Neural crest cell (in vitro differentiated cells): ENCODE measurements around the gene TLR8. TPM values are rescaled to one million over a fixed set of nuclear protein-coding genes. Genes with fewer than 3 reads are reported as not detected.
A peak's percentile ranks its signal among the peaks of the same experiment; 100 is the strongest.

Source experiments
- DNase-seq: peaks from one replicate; pipeline ENCODE4 v3.0.0; 2021; ENCODE audit warnings: low read depth, mixed read lengths, low spot score
- H3K27ac Mint-ChIP-seq: one replicate; pipeline ENCODE4 v1.8.0; 2021; ENCODE audit warnings: mild to moderate bottlenecking, mixed read lengths; ENCODE audit not compliant: unreplicated experiment
- H3K27me3 Mint-ChIP-seq: 2 replicates; pipeline ENCODE4 v1.8.0; 2021; ENCODE audit warnings: low read depth, mild to moderate bottlenecking, mixed read lengths
- H3K36me3 Mint-ChIP-seq: 2 replicates; pipeline ENCODE4 v1.8.0; 2021; ENCODE audit warnings: low read depth, mild to moderate bottlenecking, mixed read lengths
- H3K4me1 Mint-ChIP-seq: 2 replicates; pipeline ENCODE4 v1.8.0; 2021; ENCODE audit warnings: mixed read lengths
- H3K4me3 Mint-ChIP-seq: one replicate; pipeline ENCODE4 v1.8.0; 2021; ENCODE audit warnings: mild to moderate bottlenecking, mixed read lengths
- H3K9me3 Mint-ChIP-seq: 2 replicates; pipeline ENCODE4 v1.8.0; 2021; ENCODE audit warnings: mixed read lengths
- CTCF ChIP-seq: fragments of 200-600 bp; sonication (generic); conservative IDR thresholded peaks from 2 replicates; pipeline ENCODE4 v1.5.0; 2021; ENCODE audit warnings: antibody characterized with exemption, mild to moderate bottlenecking
- total RNA-seq: library from RNA; stranded (reverse); gene quantifications from 2 replicates; pipeline ENCODE4 v1.2.1, GENCODE V29; 2021

TLR8 gene
- total RNA-seq, 1 donor from 2014 or later = not detected

GRCh38 chrX:12891915-12892506 lies 14.4 kb upstream of the TLR8 start:
- Mint-ChIP-seq H3K4me1 (peaks cover 4% of the 10 kb centered on the region), H3K36me3 (no peaks in the 10 kb centered on the region), H3K27me3 (no peaks in the 10 kb centered on the region), H3K4me3 (no peak overlapping the region), H3K27ac (no peak overlapping the region), H3K9me3 (peaks cover 11% of the 10 kb centered on the region)
- no peak for TF ChIP-seq CTCF
- no peak for DNase-seq

GRCh38 chrX:12892716-12893115 lies 13.7 kb upstream of the TLR8 start:
- peaks cover 12% of the 10 kb centered on the region for H3K9me3 Mint-ChIP-seq
- H3K27ac Mint-ChIP-seq = no peak overlapping the region
- no peak for DNase-seq
- TF ChIP-seq CTCF = no peak
- H3K36me3 Mint-ChIP-seq = no peaks in the 10 kb centered on the region
- H3K4me3 Mint-ChIP-seq = no peak overlapping the region
- H3K27me3 Mint-ChIP-seq = no peaks in the 10 kb centered on the region
- peaks cover 4% of the 10 kb centered on the region for H3K4me1 Mint-ChIP-seq

GRCh38 chrX:12894074-12895030 lies 12.1 kb upstream of the TLR8 start:
- Mint-ChIP-seq H3K27me3 (no peaks in the 10 kb centered on the region), H3K36me3 (no peaks in the 10 kb centered on the region), H3K27ac (no peak overlapping the region), H3K4me3 (no peak overlapping the region), H3K9me3 (peaks cover 14% of the 10 kb centered on the region), H3K4me1 (peaks cover 4% of the 10 kb centered on the region)
- DNase-seq = peak; percentile 20
- TF ChIP-seq CTCF = peak; percentile 69

- Mint-ChIP-seq H3K27me3 (no peaks in the 10 kb centered on the region), H3K4me3 (no peak overlapping the region), H3K27ac (no peak overlapping the region), H3K36me3 (no peaks in the 10 kb centered on the region), H3K4me1 (peaks cover 4% of the 10 kb centered on the region), H3K9me3 (peaks cover 9% of the 10 kb centered on the region)
- no peak for TF ChIP-seq CTCF
- no peak for DNase-seq
Measured at GRCh38 chrX:12895866-12896265, 10.6 kb upstream of the TLR8 start.

GRCh38 chrX:12896935-12897334 lies 9.5 kb upstream of the TLR8 start:
- peaks cover 4% of the 10 kb centered on the region for H3K4me1 Mint-ChIP-seq
- DNase-seq = no peak
- H3K9me3 Mint-ChIP-seq = peaks cover 9% of the 10 kb centered on the region
- H3K27me3 Mint-ChIP-seq = no peaks in the 10 kb centered on the region
- no peaks in the 10 kb centered on the region for H3K36me3 Mint-ChIP-seq
- H3K27ac Mint-ChIP-seq = no peak overlapping the region
- TF ChIP-seq CTCF = no peak
- H3K4me3 Mint-ChIP-seq = no peak overlapping the region
